Measurements from ENCODE around the gene ACP7. TPM values are rescaled to one million over a fixed set of nuclear protein-coding genes. Genes with fewer than 3 reads are reported as not detected.

The ACP7 gene
- total RNA-seq, 2 experiments from 2014 or later = not detected

- no peak for DNase-seq
- no peak for ATAC-seq (ENCODE audit: poor library complexity)
- intact Hi-C loops (cut with DNase I, micrococcal nuclease) = no loop called here
- peaks cover 4% of the 10 kb centered on the region for H3K27me3 Mint-ChIP-seq
- POLR2A ChIA-PET = no interaction called here
- Histone ChIP-seq H3K27me3 (ENCODE audit: control insufficient read depth in 1 of 2, insufficient read depth in 2 of 2, low read length in 2 of 2) (no peaks in the 10 kb centered on the region), H3K4me3 (ENCODE audit: low read length) (no peak overlapping the region), H3K27ac (ENCODE audit: low read depth in 1 of 2, low read length in 2 of 2) (no peak overlapping the region), H3K36me3 (ENCODE audit: insufficient read depth, low read length) (no peaks in the 10 kb centered on the region), H3K9me3 (ENCODE audit: control insufficient read depth in 1 of 2, insufficient read depth in 1 of 2, low read length in 2 of 2) (no peaks in the 10 kb centered on the region), H3K4me1 (ENCODE audit: insufficient read depth, low read length) (no peaks in the 10 kb centered on the region)
- H3K27ac Mint-ChIP-seq = no peak overlapping the region
- H3K4me1 Mint-ChIP-seq (ENCODE audit: low read depth) = no peaks in the 10 kb centered on the region
- no peak for TF ChIP-seq CTCF (IDR thresholded peaks at IDR 0.05)
- CTCF ChIA-PET = interaction anchor here (0.6 kb wide), 1 partner anchor 393 kb away, joined by 3 read pairs; no protein-coding TSS in a partner anchor
- no peak overlapping the region for H3K4me3 Mint-ChIP-seq
- H3K36me3 Mint-ChIP-seq (ENCODE audit: low read depth) = no peaks in the 10 kb centered on the region
- no peaks in the 10 kb centered on the region for H3K9me3 Mint-ChIP-seq
These were observed 37.1 kb upstream of the ACP7 start for GRCh38 chr19:39047073-39047472.

GRCh38 chr19:39052243-39052746 lies 31.9 kb upstream of the ACP7 start:
- H3K9me3 ChIP-seq (ENCODE audit: control insufficient read depth in 1 of 2, insufficient read depth in 1 of 2, low read length in 2 of 2) = peaks cover 0 to 9% of the 10 kb centered on the region in 2 experiments
- ChIA-PET POLR2A (no interaction called here), CTCF (interaction anchor here (0.6 to 1.4 kb wide), 12 partner anchors 8 to 276 kb away, joined by 3 to 8 read pairs (median 3); no protein-coding TSS in a partner anchor)
- H3K4me1 ChIP-seq (ENCODE audit: insufficient read depth, low read length) = peaks cover 6% of the 10 kb centered on the region
- no peak overlapping the region for H3K4me3 Mint-ChIP-seq
- TF ChIP-seq CTCF (IDR thresholded peaks at IDR 0.05) = peak; percentile 88
- no peaks in the 10 kb centered on the region for H3K36me3 Mint-ChIP-seq (ENCODE audit: low read depth)
- intact Hi-C loops (cut with DNase I, micrococcal nuclease) = loop anchor here (2.0 to 5.0 kb wide), 4 partner anchors 59 to 275 kb away; no protein-coding TSS in a partner anchor
- H3K27ac ChIP-seq (ENCODE audit: low read depth in 1 of 2, low read length in 2 of 2) = no peak overlapping the region
- no peaks in the 10 kb centered on the region for H3K27me3 ChIP-seq (ENCODE audit: control insufficient read depth in 1 of 2, insufficient read depth in 2 of 2, low read length in 2 of 2)
- H3K4me1 Mint-ChIP-seq (ENCODE audit: low read depth) = no peaks in the 10 kb centered on the region
- H3K27ac Mint-ChIP-seq = no peak overlapping the region
- DNase-seq = peak; percentile 46 to 83 (median 66)
- H3K36me3 ChIP-seq (ENCODE audit: insufficient read depth, low read length) = no peaks in the 10 kb centered on the region
- peak; percentile 41 for ATAC-seq (ENCODE audit: poor library complexity)
- H3K27me3 Mint-ChIP-seq = peaks cover 4% of the 10 kb centered on the region
- H3K4me3 ChIP-seq (ENCODE audit: low read length) = no peak overlapping the region
- no peaks in the 10 kb centered on the region for H3K9me3 Mint-ChIP-seq

GRCh38 chr19:39052846-39053245 lies 31.3 kb upstream of the ACP7 start:
- Histone ChIP-seq H3K27me3 (ENCODE audit: control insufficient read depth in 1 of 2, insufficient read depth in 2 of 2, low read length in 2 of 2) (no peaks in the 10 kb centered on the region), H3K4me1 (ENCODE audit: insufficient read depth, low read length) (peaks cover 6% of the 10 kb centered on the region), H3K9me3 (ENCODE audit: control insufficient read depth in 1 of 2, insufficient read depth in 1 of 2, low read length in 2 of 2) (peaks cover 0 to 9% of the 10 kb centered on the region in 2 experiments), H3K36me3 (ENCODE audit: insufficient read depth, low read length) (no peaks in the 10 kb centered on the region), H3K27ac (ENCODE audit: low read depth in 1 of 2, low read length in 2 of 2) (no peak overlapping the region), H3K4me3 (ENCODE audit: low read length) (no peak overlapping the region)
- intact Hi-C loops (cut with DNase I, micrococcal nuclease) = loop anchor here (2.0 to 5.0 kb wide), 4 partner anchors 58 to 274 kb away; no protein-coding TSS in a partner anchor
- TF ChIP-seq CTCF (IDR thresholded peaks at IDR 0.05) = no peak
- ChIA-PET CTCF (interaction anchor here (0.7 to 1.4 kb wide), 6 partner anchors 11 to 58 kb away, joined by 3 to 8 read pairs (median 4); no protein-coding TSS in a partner anchor), POLR2A (no interaction called here)
- no peak overlapping the region for H3K4me3 Mint-ChIP-seq
- DNase-seq = no peak
- peaks cover 4% of the 10 kb centered on the region for H3K27me3 Mint-ChIP-seq
- no peaks in the 10 kb centered on the region for H3K9me3 Mint-ChIP-seq
- no peak for ATAC-seq (ENCODE audit: poor library complexity)
- H3K27ac Mint-ChIP-seq = no peak overlapping the region
- no peaks in the 10 kb centered on the region for H3K4me1 Mint-ChIP-seq (ENCODE audit: low read depth)
- H3K36me3 Mint-ChIP-seq (ENCODE audit: low read depth) = no peaks in the 10 kb centered on the region
